ENCODE measurements around the gene RACGAP1. TPM values are rescaled to one million over a fixed set of nuclear protein-coding genes. Genes with fewer than 3 reads are reported as not detected.

Gene RACGAP1
- total RNA-seq, 1 experiment from 2014 or later, result 95.3 TPM

DNA sequence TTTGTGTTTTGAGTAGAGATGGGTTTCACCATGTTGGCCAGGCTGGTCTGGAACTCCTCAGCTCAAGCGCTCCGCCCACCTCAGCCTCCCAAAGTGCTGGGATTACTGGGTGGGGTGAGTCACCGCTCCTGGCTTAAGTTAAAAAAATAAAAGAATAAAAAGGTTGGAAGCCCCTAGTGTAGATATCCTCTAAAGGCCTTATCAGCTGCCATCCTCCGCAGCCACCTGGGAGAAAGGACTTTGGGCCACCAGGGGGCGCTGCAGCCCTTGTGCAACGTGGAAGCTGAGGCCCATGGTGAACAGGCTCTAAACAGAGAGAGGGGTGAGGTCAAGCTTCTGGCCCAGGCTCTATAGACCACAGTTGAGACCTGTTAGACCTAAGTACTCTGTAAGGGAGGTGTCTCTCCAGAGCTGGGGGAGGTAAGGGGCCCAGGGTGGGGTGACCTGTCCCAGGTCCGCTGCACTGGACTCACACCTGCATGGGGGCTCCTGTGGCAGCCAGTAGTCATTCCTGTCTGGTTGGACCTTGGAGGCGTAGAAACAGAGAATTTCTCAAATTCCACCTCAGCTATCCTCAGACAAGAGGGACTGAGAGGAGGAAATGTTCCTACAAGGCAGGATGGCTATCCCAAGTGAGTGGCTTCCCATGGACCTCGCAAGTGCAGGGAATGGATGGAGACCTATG is 14.0 kb upstream of the RACGAP1 start:
- Histone ChIP-seq H3F3A (ENCODE audit: low read length, unreplicated experiment) (no peaks in the 10 kb centered on the region), H3K27me3 (ENCODE audit: low read length) (no peaks in the 10 kb centered on the region), H3K4me3 (ENCODE audit: low read length) (no peak overlapping the region), H2AFZ (ENCODE audit: low read length) (peak overlapping the region; percentile 27; the same call in 1 of the 2 replicates), H3K36me3 (ENCODE audit: low read depth, low read length) (no peaks in the 10 kb centered on the region), H4K20me1 (ENCODE audit: low read length) (no peaks in the 10 kb centered on the region), H3K9ac (ENCODE audit: low read length) (no peak overlapping the region), H3K4me2 (ENCODE audit: low read length) (no peak overlapping the region), H3K9me2 (replicated peaks; ENCODE audit: low read length) (no peaks in the 10 kb centered on the region), H3K4me1 (ENCODE audit: insufficient read depth, low read length) (no peaks in the 10 kb centered on the region), H3K79me2 (ENCODE audit: low read length) (no peaks in the 10 kb centered on the region), H3K9me3 (ENCODE audit: low read length) (no peaks in the 10 kb centered on the region), H3K27ac (ENCODE audit: low read length) (no peak overlapping the region)
- no peak for TF ChIP-seq EZH2 (IDR thresholded peaks at IDR 0.05; ENCODE audit: low read length, unreplicated experiment)
- TF ChIP-seq, protein P1, sequence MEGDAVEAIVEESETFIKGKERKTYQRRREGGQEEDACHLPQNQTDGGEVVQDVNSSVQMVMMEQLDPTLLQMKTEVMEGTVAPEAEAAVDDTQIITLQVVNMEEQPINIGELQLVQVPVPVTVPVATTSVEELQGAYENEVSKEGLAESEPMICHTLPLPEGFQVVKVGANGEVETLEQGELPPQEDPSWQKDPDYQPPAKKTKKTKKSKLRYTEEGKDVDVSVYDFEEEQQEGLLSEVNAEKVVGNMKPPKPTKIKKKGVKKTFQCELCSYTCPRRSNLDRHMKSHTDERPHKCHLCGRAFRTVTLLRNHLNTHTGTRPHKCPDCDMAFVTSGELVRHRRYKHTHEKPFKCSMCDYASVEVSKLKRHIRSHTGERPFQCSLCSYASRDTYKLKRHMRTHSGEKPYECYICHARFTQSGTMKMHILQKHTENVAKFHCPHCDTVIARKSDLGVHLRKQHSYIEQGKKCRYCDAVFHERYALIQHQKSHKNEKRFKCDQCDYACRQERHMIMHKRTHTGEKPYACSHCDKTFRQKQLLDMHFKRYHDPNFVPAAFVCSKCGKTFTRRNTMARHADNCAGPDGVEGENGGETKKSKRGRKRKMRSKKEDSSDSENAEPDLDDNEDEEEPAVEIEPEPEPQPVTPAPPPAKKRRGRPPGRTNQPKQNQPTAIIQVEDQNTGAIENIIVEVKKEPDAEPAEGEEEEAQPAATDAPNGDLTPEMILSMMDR (conservative IDR thresholded peaks at IDR 0.05; ENCODE audit: low read depth, low read length), result peak; percentile 97
- TF ChIP-seq EZH2phosphoT487 (IDR thresholded peaks at IDR 0.05; ENCODE audit: borderline replicate concordance, low read length), result no peak
- ChIA-PET CTCF (interaction anchor here (2.7 kb wide), 1 partner anchor 31 kb away, joined by 23 read pairs; no protein-coding TSS in a partner anchor), POLR2A (ENCODE audit: unreplicated experiment) (no interaction called here)
- ATAC-seq, result peak; percentile 96
- DNase-seq, result peak; percentile 80
- BruUV-seq (replicated peaks), result no TSS peak
- intact Hi-C loops (cut with micrococcal nuclease), result loop anchor here (2.0 kb wide), 1 partner anchor 32 kb away; no protein-coding TSS in a partner anchor

DNA sequence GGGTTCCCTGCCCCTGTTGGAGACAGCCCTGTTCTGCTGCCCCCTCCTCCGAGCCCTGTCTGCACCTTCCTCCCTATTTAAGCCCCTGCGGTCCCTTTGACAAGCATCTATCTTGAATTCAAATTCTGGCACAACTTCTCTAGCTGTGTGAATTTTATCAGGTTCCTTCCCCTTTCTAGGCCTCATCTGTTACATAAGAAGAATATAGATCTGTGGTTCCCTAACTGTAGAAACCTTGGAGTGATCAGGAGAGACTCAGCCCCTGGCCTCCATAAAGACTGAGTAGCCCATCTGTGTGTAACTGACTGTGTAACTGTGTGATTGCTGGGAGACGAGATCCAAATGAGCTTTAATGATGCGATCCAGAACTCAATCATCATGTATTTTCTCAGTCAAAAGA is 13.0 kb upstream of the RACGAP1 start:
- Histone ChIP-seq H3K79me2 (ENCODE audit: low read length) (no peaks in the 10 kb centered on the region), H3K9me2 (replicated peaks; ENCODE audit: low read length) (no peaks in the 10 kb centered on the region), H3K4me2 (ENCODE audit: low read length) (no peak overlapping the region), H4K20me1 (ENCODE audit: low read length) (no peaks in the 10 kb centered on the region), H3K4me3 (ENCODE audit: low read length) (no peak overlapping the region), H3K9ac (ENCODE audit: low read length) (no peak overlapping the region), H3K4me1 (ENCODE audit: insufficient read depth, low read length) (no peaks in the 10 kb centered on the region), H3K36me3 (ENCODE audit: low read depth, low read length) (no peaks in the 10 kb centered on the region), H3K9me3 (ENCODE audit: low read length) (no peaks in the 10 kb centered on the region), H3F3A (ENCODE audit: low read length, unreplicated experiment) (no peaks in the 10 kb centered on the region), H3K27me3 (ENCODE audit: low read length) (no peaks in the 10 kb centered on the region), H2AFZ (ENCODE audit: low read length) (no peak overlapping the region), H3K27ac (ENCODE audit: low read length) (no peak overlapping the region)
- BruUV-seq (replicated peaks), result no TSS peak
- no peak for DNase-seq
- ChIA-PET POLR2A (ENCODE audit: unreplicated experiment) (no interaction called here), CTCF (interaction anchor here (0.6 to 2.7 kb wide), 2 partner anchors 32 to 303 kb away, joined by 4 to 23 read pairs; no protein-coding TSS in a partner anchor)
- intact Hi-C loops (cut with micrococcal nuclease), result loop anchor here (2.0 kb wide), 1 partner anchor 32 kb away; no protein-coding TSS in a partner anchor
- no peak for TF ChIP-seq EZH2phosphoT487 (IDR thresholded peaks at IDR 0.05; ENCODE audit: borderline replicate concordance, low read length)
- TF ChIP-seq, protein P1 (conservative IDR thresholded peaks at IDR 0.05; ENCODE audit: low read depth, low read length), result no peak
- TF ChIP-seq EZH2 (IDR thresholded peaks at IDR 0.05; ENCODE audit: low read length, unreplicated experiment), result no peak
- no peak for ATAC-seq

Data from PC-3 (cell line).